Measurements from ENCODE around the gene BAIAP3. TPM values are rescaled to one million over a fixed set of nuclear protein-coding genes. Genes with fewer than 3 reads are reported as not detected.
"Not testable (repeated sequence)": the region's sequence is repeated elsewhere in the genome, so short reads cannot be mapped to it uniquely, and the experiment has no call there.

The BAIAP3 gene, protein sequence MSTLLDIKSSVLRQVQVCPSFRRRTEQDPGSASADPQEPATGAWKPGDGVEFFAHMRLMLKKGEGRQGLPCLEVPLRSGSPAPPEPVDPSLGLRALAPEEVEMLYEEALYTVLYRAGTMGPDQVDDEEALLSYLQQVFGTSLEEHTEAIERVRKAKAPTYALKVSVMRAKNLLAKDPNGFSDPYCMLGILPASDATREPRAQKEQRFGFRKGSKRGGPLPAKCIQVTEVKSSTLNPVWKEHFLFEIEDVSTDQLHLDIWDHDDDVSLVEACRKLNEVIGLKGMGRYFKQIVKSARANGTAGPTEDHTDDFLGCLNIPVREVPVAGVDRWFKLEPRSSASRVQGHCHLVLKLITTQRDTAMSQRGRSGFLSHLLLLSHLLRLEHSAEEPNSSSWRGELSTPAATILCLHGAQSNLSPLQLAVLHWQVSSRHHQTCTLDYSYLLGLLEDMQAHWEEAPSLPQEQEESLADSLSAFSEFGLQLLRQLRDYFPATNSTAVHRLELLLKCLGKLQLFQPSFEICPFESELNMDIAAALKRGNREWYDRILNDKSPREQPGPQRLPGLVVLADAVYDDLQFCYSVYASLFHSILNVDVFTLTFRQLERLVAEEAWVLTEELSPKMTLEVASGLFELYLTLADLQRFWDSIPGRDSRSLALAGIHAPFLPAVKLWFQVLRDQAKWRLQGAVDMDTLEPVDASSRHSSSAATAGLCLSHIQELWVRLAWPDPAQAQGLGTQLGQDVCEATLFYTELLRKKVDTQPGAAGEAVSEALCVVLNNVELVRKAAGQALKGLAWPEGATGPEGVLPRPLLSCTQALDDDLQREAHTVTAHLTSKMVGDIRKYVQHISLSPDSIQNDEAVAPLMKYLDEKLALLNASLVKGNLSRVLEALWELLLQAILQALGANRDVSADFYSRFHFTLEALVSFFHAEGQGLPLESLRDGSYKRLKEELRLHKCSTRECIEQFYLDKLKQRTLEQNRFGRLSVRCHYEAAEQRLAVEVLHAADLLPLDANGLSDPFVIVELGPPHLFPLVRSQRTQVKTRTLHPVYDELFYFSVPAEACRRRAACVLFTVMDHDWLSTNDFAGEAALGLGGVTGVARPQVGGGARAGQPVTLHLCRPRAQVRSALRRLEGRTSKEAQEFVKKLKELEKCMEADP
- polyA plus RNA-seq, result 1 to 10 TPM in 2 of 3 donors, not detected in 1; 1.9 to 4.0 TPM

DNA sequence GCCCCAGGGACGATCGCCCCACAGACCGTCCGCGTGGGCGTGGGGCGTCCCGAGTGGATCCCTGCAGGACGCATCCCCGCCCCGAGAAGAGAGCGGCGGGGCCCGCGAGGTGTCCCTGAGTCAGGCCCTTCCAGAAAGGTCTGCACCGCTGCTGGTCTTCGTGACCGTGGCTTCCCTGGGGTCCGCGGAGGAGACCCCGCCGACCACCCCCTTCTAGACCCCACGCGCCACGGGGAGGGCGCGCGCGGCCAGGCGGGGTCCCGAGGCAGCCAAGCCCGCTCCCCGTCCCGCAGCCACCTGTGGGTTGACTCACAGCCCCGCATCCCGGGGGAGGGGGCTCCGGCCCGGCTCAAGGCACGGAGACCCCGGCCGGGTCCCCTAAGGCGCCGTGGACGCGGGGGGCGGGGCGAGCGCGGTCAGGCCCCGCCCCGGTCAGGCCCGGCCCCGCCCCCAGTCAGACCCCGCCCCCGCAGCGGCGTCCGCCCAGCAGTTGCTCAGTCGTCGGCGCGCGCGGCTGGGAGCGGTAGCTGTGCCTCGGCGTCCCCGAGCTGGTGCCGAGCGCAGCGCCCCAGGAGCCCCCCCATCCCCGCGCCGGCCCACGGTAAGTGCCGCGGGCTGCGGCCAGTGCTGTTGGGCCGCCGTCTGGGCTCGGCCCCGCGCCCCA lies at the start of gene BAIAP3:
Gene BAIAP3, plus strand, starts transcription at position 497 of the 664 bp plus-strand sequence. CDS start 4,905 bp downstream, outside the sequence.
- H3K27ac Mint-ChIP-seq, result peak within 1 kb of the TSS in 4 of 6 donors; percentile 12 to 81 (median 48)
- DNase-seq, result peak; percentile 50 to 61 (median 59)
- H3K36me3 Mint-ChIP-seq, result no peaks in the 10 kb centered on the region
- peak within 1 kb of the TSS; percentile 80 to 87 (median 86) for H3K4me3 Mint-ChIP-seq
- H3K27me3 Mint-ChIP-seq (ENCODE audit: low read depth in 3 of 3), result peaks cover 4 to 13% (median 10%) of the 10 kb centered on the region in 3 donors
- H3K9me3 Mint-ChIP-seq, result no peaks in the 10 kb centered on the region
- peaks cover 19% of the 10 kb centered on the region in 2 donors for H3K4me1 Mint-ChIP-seq

DNA sequence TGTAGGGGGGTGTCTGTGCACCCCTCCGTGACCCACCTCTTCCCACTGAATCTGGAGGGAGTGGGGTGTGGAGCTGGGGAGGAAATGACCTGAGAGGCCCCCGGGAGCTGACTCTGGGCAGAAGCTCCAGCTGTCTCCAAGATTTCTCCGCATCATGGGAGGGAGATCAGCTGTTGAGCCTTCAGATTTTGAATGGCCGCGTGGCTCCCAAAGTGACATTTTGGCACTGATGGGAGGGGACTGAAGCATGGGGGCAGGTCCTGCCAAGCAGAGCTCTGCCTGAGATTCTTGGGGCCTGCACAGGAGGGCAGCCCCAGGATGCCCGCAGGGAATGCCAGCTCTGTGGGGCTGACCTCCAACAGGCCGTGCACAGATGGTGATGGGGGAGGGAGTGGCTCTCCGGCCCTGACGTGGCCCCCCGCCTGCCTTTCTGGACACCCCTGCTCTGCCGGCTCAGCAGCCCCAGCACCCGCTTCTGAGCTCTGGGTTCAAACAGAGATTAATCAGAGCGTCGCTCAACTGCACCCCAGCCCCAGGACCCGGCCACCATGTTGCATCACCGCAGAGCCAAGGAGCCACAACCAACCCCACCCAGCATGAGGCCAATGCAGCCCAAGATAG lies 49.3 kb upstream of the BAIAP3 start:
- no peak overlapping the region for H3K27ac Mint-ChIP-seq
- H3K9me3 Mint-ChIP-seq, result no peaks in the 10 kb centered on the region
- no peak overlapping the region for H3K4me3 Mint-ChIP-seq
- no peaks in the 10 kb centered on the region for H3K36me3 Mint-ChIP-seq
- peaks cover 2 to 5% (median 4%) of the 10 kb centered on the region in 3 donors for H3K27me3 Mint-ChIP-seq (ENCODE audit: low read depth in 3 of 3)
- H3K4me1 Mint-ChIP-seq, result no peaks in the 10 kb centered on the region
- no peak for DNase-seq

DNA sequence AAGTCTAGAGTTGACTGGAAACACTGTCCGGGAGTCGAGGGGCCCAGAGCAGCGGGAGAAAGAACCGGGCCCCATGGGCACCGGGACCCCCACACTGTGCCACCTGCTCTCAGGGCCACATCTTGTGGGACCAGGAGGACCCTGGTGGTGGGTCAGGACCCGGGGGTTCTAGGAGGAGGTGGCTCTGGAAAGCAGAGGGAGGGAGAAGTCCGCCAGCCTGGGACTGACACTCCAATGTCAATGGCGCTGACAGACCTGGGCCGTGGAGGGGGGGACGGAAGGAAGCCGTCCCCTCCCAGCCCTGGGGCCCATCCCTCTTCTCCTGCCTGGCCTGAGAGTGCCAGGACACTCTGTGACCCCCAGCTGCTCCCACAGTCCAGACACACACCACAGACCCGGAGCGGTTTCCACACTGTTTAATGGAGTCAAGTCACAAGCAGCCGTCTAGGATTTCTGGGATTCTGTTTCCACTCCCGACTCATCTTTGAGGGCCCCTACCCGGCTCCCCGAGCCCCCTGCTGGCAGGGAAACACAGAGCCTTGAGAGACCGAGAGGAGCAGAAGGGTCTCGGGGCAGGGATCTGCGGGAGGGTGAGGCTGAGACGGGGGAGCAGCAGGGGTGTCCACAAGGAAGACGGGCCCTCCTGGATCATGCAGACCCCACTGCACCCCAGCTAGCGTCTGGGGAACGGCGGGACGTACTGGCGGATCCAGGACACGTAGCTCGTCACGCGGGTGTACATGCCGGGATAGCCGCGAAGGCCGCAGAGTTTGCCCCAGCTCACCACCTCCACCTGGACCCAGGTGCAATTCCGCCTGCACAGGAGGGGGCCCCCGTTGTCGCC lies 47.6 kb upstream of the BAIAP3 start:
- DNase-seq, result no peak
- Mint-ChIP-seq H3K27me3 (ENCODE audit: low read depth in 3 of 3) (peaks cover 2 to 12% (median 4%) of the 10 kb centered on the region in 3 donors), H3K27ac (no peak overlapping the region), H3K4me1 (no peaks in the 10 kb centered on the region), H3K36me3 (no peaks in the 10 kb centered on the region), H3K9me3 (no peaks in the 10 kb centered on the region), H3K4me3 (no peak overlapping the region)

DNA sequence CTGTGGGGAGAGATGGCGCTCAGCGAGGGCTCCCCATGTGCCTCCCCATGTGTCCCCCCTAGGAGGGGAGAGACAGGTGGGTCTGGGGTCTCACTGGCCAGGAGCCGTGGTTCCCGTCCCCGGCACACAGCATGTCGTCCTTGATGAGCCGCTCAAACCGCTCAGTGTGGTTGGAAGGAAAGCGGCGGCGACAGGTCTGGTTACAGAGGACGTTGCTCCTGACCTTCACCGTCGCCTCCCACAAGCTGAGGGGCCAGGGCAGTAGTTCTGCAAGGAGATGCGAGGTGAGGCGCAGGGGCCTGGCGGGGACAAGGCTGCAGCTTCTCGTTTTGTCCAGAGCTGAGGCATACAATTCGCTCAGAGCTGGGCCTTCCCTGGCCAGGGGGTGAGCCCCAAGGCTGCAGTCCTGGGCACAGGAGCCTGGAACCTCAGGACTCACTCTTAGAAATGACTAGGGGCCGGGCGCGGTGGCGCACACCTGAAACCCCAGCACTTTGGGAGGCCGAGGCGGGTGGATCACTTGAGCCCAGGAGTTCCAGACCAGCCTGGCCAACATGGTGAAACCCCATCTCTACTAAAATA lies 46.8 kb upstream of the BAIAP3 start:
- no peaks in the 10 kb centered on the region for H3K36me3 Mint-ChIP-seq
- H3K9me3 Mint-ChIP-seq, result no peaks in the 10 kb centered on the region
- no peak overlapping the region for H3K27ac Mint-ChIP-seq
- H3K4me3 Mint-ChIP-seq, result no peak overlapping the region
- DNase-seq, result no peak
- H3K27me3 Mint-ChIP-seq (ENCODE audit: low read depth in 3 of 3), result peaks cover 2 to 12% (median 7%) of the 10 kb centered on the region in 3 donors
- H3K4me1 Mint-ChIP-seq, result no peaks in the 10 kb centered on the region

DNA sequence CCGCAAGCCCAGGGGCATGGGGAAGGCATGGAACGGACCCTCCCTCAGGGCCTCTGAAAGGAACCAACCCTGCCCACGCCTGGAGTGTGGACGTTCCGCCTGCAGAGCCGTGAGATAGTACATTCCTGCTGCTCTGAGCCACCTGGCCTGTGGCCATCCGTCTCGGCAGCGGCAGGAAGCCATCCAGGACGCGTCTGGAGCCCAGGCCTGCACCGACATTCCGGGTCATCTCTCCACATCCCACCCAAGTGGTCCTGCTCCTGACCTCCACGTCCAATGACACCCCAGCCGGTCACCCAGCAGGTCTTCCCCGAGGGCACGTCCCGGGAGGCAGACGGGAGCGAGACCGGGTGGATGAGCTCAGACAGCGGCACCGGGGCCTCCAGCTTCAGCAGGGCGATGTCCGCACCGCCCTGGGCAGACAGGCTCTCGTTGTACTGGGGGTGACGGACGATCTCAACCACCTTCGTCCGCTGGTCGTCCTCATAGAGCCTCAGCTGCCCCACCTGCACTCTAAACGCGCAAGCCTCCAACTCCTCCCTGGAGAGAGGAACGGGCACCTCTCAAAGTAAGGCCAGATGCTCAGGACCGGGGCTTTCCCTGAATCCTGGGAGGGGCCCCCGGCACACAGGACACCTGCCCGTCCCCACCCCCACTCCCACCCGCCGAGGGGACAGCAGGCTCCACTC lies 45.3 kb upstream of the BAIAP3 start:
- H3K9me3 Mint-ChIP-seq, result no peaks in the 10 kb centered on the region
- DNase-seq, result no peak
- no peaks in the 10 kb centered on the region for H3K4me1 Mint-ChIP-seq
- H3K27me3 Mint-ChIP-seq (ENCODE audit: low read depth in 3 of 3), result peaks cover 6 to 14% (median 7%) of the 10 kb centered on the region in 3 donors
- no peak overlapping the region for H3K4me3 Mint-ChIP-seq
- H3K27ac Mint-ChIP-seq, result no peak overlapping the region
- no peaks in the 10 kb centered on the region for H3K36me3 Mint-ChIP-seq

DNA sequence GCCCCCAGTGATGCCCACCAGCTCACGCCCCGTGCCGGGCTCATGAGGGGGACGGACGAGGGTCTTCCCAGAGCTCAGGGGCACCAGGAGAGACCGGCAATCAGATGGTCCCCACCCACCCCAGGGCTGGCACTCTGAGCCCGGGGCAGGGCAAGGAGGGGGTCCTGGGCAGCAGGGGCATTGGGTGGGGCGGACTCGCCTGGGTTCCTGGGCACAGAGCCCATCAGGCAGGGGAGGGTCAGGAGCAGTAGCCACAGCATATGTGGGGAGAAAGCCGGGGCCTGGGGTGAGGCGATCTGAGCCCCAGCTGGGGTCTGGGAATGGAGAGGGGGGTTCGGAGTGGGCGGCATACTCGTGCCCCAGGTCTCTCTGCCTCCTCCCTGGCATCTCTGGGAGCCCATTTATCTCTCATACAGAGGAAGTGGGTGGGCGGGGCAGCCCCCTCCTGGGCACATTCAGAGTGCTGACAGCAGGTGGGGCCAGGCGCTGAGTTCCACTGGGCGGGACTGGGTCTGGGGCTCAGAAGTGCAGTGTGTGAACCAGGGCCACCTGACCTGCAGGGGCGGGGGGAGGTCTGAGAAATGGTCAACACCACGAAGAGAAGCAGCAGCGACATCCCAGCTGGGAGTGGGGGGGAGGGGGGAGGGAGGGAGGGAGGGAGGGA lies 44.5 kb upstream of the BAIAP3 start:
- Mint-ChIP-seq H3K4me3 (no peak overlapping the region), H3K9me3 (no peaks in the 10 kb centered on the region), H3K27ac (no peak overlapping the region), H3K27me3 (ENCODE audit: low read depth in 3 of 3) (peaks cover 7 to 14% (median 10%) of the 10 kb centered on the region in 3 donors), H3K36me3 (no peaks in the 10 kb centered on the region), H3K4me1 (no peaks in the 10 kb centered on the region)
- no peak for DNase-seq

DNA sequence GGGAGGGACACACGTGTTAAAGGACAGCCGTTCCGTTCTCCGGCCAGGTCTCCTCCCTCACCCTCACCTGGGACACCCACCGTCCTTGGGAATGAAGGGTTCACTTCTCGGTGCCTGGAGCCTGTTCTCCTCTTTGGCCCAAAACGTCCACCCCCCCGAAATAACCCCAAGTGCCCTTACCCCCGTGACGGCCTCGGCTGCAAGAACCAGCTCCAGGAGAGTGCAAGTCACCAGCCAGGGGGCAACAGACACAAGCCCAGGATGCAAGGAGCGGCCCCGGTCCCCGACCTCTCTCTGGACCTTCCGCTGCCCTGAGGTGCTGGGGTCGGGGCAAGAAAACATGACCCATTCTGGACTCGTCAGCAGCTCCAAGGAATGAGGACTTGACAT lies 44.0 kb upstream of the BAIAP3 start:
- Mint-ChIP-seq H3K36me3 (no peaks in the 10 kb centered on the region), H3K9me3 (no peaks in the 10 kb centered on the region), H3K27ac (no peak overlapping the region), H3K27me3 (ENCODE audit: low read depth in 3 of 3) (peaks cover 9 to 12% (median 10%) of the 10 kb centered on the region in 3 donors), H3K4me1 (no peaks in the 10 kb centered on the region), H3K4me3 (no peak overlapping the region)
- DNase-seq, result no peak

DNA sequence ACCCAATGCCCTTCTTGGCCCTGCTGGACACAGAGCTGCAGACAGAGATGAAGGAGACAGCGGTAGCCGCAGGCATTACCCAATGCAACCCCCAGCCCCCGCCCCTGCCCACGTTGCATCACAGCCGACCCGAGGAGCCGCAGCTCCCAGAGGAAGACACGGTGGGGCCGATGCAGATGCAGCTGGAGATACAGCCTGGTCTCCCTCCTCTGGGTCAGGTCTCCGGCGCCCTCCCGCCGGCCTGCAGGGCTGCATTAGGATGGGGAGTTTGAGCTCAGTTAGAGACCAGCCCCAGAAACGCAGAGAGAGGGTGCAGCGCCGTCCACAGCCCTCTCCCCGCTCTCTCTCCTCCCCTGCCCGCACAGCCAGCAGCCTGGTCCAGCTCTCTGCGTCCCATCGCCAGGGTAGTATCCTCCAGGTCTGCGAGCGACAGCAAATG lies 43.4 kb upstream of the BAIAP3 start:
- H3K27ac Mint-ChIP-seq, result no peak overlapping the region
- no peaks in the 10 kb centered on the region for H3K36me3 Mint-ChIP-seq
- H3K4me1 Mint-ChIP-seq, result no peaks in the 10 kb centered on the region
- no peaks in the 10 kb centered on the region for H3K9me3 Mint-ChIP-seq
- peaks cover 9 to 12% (median 12%) of the 10 kb centered on the region in 3 donors for H3K27me3 Mint-ChIP-seq (ENCODE audit: low read depth in 3 of 3)
- DNase-seq, result no peak
- no peak overlapping the region for H3K4me3 Mint-ChIP-seq

DNA sequence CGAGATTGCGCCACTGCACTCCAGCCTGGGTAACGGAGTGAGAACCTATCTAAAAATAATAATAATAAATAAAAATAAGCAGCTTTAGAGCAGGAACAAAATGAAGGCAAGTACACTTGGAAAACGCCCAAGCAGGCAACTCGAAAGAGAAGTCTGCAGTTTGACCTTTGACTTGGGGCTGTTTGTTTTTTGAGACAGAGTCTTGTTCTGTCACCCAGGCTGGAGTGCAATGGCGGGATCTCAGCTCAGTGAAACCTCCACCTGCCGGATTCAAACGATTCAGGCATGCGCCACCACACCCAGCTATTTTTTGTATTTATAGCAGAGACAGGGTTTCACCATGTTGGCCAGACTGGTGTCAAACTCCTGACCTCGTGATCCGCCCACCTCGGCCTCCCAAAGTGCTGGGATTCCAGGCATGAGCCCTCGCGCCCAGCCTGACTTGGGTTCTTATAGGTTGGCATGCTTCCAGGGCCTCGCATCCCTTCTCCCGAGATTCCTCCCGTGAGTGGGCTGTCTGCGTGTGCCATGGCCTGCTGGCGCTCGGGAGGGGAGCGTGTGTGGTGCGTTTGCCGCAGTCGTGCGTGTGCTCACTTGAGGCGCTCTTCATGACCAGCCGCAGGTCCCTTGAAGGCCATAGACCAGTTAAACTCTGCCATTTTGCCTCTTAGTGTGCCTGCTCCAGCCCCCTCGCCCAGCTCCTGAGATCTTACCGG lies 42.4 kb upstream of the BAIAP3 start:
- Mint-ChIP-seq H3K4me1 (no peaks in the 10 kb centered on the region), H3K27ac (no peak overlapping the region), H3K4me3 (no peak overlapping the region), H3K9me3 (peaks cover 0 to 1% (median 0%) of the 10 kb centered on the region in 6 donors), H3K36me3 (no peaks in the 10 kb centered on the region), H3K27me3 (ENCODE audit: low read depth in 3 of 3) (peaks cover 8 to 14% (median 12%) of the 10 kb centered on the region in 3 donors)
- no peak for DNase-seq

DNA sequence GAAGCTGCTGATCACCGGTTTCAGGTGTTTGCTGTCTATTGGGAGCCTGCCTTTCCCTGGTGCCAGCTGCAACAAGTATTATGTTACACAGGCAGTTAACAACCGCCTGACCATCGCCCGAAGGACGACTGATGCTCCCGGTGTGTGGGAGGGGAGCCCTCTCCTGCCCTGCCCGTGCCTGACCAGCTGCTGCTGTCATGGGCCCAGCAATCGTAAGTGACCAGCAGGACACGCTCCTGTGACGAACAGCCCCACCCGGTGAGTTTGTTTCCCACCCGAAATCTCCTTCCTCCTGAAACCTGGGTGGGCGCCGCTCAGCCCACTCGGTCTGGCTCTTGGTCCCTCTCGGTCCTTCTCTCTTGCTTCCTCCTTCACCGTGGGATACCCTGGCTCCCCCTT lies 41.9 kb upstream of the BAIAP3 start:
- Mint-ChIP-seq H3K27me3 (ENCODE audit: low read depth in 3 of 3) (peaks cover 8 to 12% (median 12%) of the 10 kb centered on the region in 3 donors), H3K36me3 (no peaks in the 10 kb centered on the region), H3K27ac (no peak overlapping the region), H3K4me3 (no peak overlapping the region), H3K9me3 (peaks cover 0 to 1% (median 0%) of the 10 kb centered on the region in 6 donors), H3K4me1 (no peaks in the 10 kb centered on the region)
- DNase-seq, result no peak

DNA sequence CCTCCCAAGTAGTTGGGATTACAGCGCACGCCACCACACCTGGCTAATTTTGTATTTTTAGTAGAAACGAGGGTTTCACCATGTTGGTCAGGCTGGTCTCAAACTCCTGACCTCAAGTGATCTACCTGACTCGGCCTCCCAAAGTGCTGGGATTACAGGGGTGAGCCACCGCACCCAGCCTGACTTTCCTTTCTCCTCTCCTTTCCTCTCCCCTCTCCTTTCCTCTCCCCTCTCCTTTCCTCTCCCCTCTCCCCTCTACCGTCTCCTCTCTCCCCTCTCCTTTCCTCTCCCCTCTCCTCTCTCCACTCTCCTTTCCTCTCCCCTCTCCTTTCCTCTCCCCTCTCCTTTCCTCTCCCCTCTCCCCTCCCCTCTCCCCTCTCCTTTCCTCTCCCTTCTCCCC lies 41.2 kb upstream of the BAIAP3 start:
- not testable (repeated sequence) for H3K4me3 Mint-ChIP-seq, DNase-seq, H3K9me3 Mint-ChIP-seq, H3K27ac Mint-ChIP-seq, H3K4me1 Mint-ChIP-seq, H3K36me3 Mint-ChIP-seq
- H3K27me3 Mint-ChIP-seq (ENCODE audit: low read depth in 3 of 3), result peaks cover 10 to 12% (median 12%) of the 10 kb centered on the region in 3 donors

Measured in immature natural killer cell (primary cell).